Activated CD8-positive, alpha-beta memory T cell treated with anti-CD3 and anti-CD28 coated beads, Interleukin-2, amount 50 U/mL, for 48 hours (primary cell): ENCODE results near the gene DENND10.
"Not testable (repeated sequence)": the region's sequence is repeated elsewhere in the genome, so short reads cannot be mapped to it uniquely, and the experiment has no call there.

Experiments
- DNase-seq: peaks from one replicate; pipeline ENCODE4 v3.0.0-alpha.2; 2020

The DENND10 gene

DNA sequence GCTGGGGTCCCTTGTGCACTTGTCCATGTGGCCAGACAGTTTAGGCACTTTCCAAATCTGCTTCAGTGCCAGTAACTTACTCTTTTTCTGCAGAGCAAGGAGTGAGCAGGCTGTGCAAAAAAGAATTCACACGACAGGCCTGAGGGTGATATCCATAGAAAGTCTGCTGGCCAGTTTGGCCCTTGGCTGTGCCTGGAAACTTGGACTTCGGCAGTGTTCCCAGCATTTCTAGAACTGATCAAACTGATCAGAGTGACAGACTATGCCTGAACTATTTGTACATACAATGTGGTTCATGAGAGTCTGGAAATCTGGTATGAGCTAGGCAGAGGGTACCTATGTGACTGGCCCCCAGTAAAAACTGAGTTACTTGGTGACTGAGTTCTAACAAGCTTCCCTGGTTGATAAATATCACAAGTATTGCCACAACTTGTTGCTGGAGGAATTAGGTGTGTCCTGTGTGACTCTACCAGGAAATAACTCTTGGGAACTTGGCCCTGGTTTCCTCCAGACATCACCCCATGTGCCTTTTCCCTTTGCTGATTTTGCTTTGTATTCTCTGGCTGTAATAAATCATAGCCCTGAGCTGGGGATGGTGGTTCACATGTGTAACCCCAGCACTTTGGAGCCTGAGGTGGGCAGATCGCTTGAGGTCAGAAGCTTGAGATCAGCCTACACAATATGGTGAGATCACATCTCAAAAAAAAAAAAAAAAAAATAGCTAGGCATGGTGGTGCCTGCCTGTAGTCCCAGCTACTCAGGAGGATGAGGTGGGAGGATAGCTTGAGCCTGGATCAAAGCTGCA lies 3.3 kb upstream of the DENND10 start:
- no peak for DNase-seq

DNA sequence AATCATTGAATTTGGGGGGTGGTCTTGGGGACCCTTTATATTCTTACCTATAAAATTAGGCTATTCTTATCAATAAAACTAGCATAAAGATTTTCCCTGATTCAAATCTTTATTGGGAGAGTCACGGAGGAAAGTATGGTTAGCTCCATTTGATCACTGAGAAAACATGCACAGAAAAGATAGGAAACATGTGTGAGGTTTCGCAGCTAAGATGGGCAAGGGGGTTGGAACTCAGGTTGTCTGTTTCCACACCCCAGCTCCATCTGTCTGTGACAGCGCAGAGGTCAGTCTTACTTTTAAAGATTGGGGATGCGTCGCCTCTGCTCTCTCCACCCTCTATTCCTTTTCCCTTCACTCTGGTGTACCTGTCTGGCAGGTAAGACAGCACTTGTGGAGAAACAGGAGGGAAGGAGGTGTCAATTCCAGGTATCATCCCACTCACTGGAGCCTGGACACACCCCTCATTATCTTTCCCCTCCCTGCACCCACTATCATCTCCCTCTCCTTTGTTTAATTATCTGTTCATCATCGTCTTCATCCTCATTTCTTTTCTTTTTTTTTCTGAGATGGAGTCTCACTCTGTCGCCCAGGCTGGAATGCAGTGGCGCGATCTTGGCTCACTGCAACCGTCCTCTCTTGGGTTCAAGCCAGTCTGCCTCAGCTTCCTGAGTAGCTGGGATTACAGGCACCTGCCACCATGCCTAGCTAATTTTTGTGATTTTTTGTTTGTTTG lies 2.4 kb upstream of the DENND10 start:
- no peak for DNase-seq

DNA sequence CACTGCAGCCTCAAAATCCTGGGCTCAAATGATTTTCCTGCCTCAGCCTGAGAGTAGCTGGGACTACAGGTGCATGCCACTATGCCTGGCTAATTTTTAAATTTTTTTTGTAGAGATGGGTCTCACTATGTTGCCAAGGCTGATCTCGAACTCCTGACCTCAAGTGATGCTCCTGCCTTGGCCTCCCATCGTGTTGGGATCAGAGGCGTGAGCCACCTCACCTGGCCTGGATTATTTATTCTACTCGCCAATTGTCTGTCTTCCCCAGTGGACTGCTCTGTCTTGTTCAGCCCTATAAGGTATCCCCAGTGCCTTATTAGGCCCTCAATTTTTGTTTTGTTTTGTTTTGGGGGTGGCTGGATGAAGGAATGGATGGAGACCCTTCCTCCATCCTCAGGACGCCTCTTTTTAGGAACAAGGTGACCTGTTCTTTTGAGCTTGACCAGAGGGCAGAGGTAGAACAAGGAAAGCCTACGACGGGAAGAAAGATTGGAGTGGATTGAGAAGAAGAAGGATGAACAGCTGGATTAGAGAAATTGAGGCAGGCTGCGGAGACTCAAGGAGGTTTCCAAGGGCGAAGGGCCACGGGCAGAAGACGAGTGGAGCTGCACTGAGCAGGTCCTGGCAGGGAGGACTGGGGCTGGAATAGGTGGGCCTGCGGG lies 541 bp upstream of the DENND10 start:
- DNase-seq = no peak

DNA sequence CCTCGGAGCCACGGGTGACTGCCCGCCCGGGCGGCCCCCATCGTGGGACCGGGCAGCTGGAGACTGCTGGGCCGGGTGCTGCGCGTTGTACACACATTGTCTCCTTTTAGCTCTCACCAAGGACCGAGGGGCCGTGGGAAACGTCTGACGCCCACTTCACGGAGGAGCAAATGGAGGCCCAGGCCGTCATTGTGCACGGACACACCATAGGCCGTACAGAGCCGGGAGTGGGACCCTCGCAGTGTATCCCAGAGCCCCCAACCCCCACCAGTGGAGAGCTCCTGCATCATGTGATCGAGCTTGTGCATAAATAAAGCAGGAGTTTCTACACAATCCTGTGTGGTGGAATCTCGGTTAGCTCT lies 722 bp downstream of the DENND10 start:
- peak; percentile 57 for DNase-seq

DNA sequence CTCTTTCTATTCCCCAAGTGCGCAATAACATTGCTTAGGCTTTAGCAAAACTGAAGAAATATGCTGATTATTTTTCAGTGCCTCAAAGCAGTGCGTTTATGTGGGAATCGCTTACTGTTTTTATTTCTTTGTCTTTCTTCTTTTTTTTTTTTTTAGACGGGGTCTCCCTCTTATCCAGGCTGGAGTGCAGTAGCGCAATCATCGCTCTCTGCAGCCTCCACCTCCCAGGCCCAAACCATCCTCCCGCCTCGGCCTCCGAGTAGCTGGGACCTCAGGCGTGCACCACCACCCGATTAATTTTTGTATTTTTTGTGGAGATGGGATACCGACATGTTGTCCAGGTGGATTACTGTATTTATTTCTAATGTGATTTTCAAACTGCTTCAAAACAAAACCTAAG lies 1.2 kb downstream of the DENND10 start:
- DNase-seq = no peak

DNA sequence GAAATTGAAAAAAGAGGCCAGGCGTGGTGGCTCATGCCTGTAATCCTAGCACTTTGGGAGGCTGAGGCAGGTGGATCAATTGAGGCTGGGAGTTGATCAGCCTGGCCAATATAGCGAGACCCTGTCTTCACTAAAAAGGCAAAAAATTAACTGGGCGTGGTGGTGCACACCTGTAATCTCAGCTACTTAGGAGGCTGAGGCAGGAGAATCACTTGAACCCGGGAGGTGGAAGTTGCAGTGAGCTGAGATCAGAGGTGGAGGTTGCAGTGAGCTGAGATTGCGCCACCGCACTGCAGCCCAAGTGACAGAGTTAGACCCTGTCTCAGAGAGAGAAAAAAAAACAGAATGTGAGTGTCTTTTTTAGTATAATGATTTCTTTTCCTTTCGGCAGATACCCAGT lies 2.0 kb downstream of the DENND10 start:
- DNase-seq = not testable (repeated sequence)

DNA sequence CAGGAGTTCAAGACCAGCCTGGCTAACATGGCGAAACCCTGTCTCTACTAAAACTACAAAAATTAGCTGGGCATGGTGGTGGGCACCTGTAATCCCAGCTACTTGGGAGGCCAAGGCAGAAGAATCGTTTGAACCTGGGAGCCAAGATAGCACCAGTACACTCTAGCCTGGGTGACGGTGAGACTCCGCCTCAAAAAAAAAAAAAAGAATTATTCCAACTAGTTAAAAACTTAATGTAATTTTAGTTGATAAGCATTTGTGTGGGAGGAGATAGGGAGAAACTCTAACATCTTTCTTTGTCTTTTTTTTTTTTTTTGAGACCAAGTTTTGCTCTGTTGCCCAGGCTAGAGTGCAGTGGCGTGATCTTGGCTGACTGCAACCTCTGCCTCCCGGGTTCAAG lies 3.2 kb downstream of the DENND10 start:
- DNase-seq = not testable (repeated sequence)

DNA sequence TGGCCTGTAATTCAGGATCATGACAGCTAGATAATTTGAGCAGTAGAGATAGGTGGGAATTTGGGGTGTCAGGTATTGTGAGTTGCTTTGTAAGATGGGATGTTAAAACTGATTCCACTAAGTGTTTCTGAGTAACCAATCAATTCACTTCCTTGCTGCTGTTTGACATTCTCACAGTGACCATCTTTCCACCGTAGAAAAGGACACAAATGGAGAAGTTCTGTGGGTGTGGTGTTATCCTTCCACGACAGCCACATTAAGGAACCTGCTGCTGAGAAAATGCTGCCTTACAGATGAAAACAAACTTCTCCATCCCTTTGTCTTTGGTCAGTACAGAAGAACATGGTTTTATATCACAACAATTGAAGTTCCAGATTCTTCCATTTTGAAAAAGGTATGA lies 3.9 kb downstream of the DENND10 start:
- not testable (repeated sequence) for DNase-seq

DNA sequence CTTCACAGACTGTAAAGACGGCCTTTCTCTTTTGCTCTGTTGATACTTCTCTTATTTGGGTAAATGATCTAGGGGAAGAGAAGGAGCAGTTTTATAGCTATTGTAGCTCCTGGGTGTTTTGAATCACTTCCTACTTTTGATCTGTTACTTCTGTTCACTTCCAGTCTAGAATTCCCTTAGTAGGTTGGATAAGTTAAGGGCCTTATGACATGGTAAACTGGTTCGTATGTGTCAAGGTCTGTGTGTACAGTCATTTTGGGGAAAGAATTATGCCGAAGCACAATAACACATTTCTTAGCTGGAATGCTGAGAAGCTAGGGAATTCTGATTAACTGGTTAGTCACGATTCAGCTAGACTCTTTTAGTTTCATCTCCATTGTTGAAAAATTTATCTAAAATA lies 8.1 kb downstream of the DENND10 start:
- no peak for DNase-seq

DNA sequence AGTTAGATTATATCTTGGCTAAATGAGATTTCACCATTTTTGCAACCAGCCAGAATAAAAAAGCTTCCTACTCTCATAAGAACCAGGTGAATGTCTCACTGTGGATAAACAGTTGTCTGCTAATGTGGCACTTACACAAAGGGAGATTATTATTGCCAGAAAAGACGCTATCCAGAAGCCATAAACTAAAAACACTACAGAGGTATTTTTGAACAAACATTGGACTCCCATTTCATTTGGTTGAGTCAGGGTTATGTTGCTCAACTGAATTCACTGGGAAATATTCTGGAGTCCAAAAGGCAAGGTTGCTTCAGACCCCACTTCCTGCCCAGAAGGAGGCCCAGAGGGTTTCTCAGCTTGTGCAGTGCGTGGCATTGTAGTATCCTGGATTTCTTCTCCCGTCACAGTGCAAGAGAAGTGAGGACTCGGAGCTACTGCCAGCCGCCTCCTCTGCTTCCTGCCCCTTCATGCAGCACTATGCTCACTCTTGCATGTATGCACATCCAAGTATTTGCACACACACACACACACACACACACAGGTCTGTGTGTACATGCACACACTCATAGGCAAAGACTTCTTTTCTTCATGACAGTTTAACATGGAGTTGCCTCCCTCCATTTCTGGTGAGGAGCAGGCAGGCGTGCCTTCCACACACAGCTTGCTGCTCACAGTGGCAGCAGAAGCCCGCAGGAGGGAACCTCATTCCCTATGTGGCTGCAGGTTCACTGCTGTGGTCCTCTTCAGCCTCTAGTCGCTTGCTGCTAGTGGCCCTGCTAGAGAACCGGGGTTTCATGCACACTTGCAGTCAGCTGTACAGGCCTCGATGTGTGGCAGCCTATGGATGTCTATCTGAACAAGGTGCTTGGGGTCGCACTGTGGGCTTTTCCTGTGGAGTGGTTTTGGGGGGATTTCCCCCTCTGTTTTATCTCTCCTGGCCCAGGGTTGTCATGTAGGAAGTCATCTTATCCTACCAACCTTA lies 10.1 kb downstream of the DENND10 start:
- DNase-seq = no peak

DNA sequence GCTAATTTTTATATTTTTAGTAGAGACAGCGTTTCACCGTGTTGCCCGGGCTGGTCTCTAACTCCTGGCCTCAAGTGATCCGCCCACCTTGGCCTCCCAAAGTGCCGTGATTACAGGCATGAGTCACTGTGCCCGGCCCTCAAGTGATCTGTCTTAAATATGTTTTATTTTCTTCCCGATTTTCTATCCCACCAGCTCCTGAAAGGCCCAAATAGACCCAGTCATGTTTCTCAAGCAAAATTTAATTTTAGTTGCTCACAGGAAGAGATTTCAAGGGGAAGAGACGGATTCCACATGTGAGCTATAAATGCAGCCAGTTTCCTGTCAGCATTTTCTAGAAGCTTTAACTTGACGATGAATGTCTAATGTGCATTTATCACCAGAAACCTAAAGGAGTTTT lies 12.0 kb downstream of the DENND10 start:
- no peak for DNase-seq

DNA sequence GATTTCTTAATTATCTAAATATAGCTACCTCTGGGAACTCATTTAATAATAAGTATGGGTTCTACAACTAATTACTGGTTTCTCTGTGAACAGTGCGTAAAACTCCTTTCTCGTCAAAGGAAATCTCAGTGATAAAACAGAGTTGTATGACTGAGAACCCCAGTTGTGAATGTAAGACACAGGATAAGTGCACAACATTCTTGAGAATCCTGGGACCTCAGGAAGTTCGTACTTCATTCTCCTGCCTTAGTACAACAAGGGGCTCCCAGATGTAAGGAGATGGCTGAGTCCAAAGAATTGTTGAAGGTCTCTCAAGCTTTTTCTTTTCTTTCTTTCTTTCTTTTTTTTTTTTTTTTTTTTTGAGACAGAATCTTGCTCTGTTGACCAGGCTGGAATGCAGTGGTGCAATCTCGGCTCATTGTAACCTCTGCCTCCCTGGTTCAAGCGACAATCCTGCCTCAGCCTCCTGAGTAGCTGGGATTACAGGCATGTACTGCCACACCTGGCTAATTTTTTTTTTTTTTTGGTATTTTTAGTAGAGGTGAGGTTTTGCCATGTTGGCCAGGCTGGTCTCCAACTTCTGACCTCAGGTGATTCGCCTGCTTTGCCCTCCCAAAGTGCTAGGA lies 12.5 kb downstream of the DENND10 start:
- no peak for DNase-seq

DNA sequence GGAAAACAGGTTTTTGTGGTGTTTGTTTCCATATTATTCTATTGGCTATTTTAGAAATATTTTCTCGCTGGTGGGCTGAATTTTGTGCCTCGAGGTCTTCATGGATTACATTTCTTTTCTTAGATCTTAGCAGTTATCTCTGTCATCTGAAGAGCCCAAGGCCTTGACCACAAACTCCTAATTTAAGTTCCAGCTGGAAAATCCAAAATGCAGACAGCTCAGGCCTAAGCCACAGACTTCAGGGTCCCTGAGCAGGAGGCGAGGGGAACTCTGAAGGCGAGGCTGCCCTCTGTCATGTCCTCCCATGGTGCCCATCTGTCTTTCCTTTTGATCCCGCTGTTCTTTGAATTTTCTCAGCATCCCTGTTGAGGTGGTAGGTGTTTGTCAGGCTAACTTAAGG lies 14.3 kb downstream of the DENND10 start:
- no peak for DNase-seq

DNA sequence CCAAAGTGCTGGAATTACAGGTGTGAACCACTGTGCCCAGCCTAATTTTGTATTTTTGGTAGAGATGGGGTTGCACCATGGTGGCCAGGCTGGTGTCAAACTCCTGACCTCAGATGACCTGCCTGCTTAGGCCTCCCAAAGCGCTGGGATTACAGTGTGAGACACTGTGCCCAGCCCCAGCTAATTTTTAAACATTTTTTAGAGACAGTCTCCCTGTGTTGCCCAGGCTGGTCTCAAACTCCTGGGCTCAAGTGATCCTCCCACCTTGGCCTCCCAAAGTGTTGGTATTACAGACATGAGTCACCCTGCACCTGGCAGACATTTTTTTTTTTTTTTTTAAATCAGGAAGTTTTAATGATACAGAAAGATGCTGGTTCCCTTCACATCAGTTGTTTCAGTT lies 15.5 kb downstream of the DENND10 start:
- DNase-seq = no peak

DNA sequence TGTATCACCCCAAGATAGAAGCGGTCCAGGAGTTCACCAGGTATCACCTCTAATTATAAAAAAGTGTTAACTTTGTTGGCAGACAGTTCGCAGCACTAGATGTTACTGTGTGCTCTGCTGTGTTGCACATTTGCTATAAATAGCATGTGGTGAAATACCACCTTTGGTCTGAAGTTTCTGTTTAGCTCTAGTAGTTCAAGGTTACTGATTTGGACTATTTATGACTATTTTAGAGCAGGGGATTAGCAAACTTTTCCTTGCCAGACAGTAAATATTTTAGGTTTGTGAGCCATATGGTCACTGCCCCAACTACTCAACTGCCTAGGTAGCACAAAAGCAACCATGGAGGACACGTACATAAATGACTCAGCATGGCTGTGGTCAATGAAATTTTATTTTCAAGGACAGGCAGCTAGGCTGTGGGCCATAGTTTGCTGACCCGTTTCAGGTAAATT lies 16.5 kb downstream of the DENND10 start:
- DNase-seq = no peak

DNA sequence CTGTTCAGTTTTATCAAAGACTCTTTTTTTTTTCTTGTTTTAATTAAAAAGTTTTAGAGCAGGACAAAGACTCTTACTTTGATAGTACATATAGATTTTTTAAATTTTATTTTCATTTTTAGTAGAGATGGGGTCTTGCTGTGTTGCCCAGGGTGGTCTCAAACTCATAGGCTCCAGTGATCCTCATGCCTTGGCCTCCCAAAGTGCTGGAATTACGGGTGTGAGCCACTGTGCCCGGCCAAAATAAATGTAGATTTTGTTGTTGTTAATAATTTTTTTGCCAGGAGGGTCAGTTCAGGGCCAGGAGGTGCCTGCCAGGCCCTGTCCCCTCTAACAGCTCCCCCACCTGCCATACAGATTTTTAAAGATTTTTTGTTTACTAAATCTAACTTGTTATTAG lies 17.0 kb downstream of the DENND10 start:
- DNase-seq = no peak

DNA sequence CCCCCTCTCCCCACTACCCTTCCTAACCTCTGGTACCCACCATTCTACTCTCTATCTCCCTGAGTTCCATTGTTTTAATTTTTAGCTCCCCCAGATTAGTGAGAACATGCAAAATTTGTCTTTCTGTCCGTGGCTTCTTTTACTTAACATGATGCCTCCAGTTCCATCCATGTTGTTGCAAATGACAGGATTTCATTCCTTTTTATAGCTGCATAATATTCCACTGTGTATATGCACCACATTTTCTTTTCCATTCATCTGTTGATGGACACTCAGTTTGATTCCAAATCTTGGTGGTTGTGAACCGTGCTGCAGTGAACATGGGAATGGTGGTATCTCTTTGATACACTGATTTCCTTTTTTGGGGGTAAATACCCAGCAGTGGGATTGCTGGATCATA lies 22.0 kb downstream of the DENND10 start:
- no peak for DNase-seq

DNA sequence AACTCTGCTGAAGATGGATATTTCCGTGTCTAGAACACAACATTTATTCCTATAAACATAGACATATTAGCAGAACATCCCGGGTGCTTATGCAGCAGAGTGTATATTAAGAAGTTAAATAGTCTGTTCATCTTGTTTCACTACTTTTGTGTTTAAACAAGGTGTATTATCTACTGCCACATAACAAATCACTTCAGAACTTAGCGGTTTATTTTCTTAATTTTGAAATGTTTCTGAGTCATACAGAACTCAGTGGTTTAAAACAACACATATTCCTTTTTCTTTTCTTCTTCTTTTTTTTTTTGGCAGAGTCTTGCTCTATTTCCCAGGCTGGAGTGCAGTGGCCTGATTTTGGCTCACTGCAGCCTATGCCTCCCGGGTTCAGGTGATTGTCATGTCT lies 25.8 kb downstream of the DENND10 start:
- no peak for DNase-seq

DNA sequence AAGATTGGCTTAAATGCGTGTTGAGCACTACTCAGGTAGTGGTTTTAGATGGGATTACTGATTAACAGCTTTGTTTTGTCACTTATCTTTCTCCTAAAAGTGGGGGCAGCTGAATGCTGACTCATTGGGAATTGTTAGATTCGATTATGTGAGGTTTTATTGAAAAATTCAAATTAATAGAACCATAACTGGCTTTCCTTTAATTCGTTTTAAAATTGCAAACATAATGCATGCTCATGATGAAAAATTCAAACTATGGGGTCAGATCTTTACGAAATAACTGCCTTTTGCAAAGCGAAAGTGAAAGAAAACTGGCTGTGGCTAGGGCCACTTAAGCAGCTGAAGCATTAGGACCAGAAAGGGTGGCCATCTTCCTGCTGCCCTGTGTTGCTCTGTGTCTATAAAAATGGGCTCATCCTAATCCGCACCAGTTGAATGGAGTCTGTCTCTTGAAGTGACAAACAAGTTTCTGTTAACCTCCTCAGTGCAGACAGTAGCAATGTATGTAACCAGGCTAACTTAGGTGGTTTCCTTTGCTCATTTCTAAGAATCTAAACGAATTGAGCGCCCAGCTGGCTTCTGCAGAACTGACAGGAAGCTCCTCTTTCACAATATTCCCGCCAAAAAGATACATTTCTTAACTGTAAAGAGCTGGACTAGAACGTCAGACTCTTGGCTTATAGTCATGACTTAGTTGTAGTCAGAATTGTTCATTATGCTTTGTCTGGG lies 27.8 kb downstream of the DENND10 start:
- DNase-seq = no peak

DNA sequence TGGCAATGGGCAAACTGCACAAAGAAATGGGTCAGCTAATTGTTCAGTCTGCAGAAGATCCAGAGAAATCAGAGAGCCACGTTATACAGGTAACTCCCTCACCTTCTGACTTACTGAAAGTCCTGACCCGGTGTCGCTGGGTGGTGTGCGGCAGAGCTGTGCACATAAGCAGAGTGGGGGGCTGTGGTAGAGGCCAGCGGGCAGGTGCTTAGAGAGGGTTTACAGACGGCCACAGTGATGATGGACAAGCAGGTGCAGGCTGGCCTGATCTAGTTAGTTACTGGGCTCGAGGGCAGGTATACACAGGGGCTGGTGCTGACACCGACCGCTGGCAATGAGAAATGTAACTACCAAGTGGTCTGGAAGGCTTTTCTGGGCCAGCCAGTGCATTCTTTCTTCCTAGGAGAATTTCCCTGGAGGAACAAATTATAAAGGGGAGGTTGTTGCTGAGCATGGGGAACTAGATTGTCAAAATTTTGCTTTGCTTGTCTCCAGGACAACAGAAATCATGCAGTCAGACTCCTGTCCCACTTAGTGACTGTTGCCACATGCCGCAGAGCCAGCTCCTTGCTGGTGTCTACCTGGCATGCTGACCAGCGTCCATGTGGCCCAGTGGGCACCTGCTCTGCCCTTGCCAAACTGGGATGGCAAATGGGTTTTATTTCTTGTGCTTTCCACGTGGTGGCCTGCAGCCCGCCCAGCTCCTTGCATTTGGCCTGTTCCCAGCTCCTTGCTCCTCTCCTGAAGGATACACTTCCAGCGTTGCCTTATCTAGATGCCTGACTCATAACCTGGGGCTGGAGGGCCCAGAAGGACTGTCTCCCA lies 28.8 kb downstream of the DENND10 start:
- DNase-seq = no peak

DNA sequence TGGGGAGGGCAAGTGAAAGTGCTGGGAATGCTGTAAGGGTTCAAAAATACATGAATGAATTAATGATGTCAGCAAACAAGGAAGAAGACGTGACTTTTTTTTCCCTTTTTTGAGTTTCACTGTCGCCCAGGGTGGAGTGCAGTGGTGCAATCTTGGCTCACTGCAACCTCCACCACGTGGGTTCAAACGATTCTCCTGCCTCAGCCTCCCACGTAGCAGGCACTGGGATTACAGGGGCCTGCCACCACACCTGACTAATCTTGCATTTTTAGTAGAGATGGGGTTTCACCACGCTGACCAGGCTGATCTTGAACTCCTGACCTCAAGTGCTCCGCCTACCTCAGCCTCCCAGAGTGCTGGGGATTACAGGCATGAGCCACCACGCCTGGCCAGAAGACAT lies 30.0 kb downstream of the DENND10 start:
- DNase-seq = peak; percentile 78
